Measurements from ENCODE around the gene NPTX1. TPM values are rescaled to one million over a fixed set of nuclear protein-coding genes. Genes with fewer than 3 reads are reported as not detected.

The NPTX1 gene
- total and polyA plus RNA-seq, 4 donors, result 0.56 to 7.5 (median 1.2) TPM

DNA sequence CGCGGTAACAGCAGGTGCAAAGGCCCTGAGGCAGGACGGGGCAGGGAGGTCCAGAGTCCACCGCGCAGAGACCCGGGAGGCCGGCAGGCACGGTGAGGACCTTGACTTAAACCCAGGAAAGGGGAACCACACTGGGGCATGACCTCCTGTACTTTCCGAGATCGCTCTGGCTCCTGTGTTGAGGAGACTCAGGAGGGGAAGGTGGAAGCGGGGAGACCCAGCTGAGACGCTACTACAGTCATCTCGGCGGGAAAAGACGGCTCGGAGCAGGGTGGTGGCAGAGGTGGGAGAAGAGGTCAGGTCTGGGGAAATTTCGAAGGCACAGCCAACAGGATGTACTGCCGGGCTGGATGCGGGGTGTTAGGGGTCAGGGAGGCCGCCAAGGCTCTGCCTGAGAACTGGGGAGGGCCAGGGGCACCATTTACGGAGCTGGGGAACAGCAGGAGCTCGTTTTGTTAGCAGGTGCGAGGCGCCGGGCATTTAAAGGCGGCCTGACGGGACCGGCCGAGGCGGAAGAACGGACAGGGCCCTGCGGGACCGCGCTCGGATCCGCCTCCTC lies 22.3 kb downstream of the NPTX1 start:
- no peak for DNase-seq
- peaks cover 0 to 5% (median 0%) of the 10 kb centered on the region in 3 donors for H3K27me3 ChIP-seq (ENCODE audit: control insufficient read depth in 3 of 3, insufficient read depth in 3 of 3, low read length in 2 of 3)
- peak overlapping the region; percentile 68 for H3K4me3 ChIP-seq
- no peaks in the 10 kb centered on the region for H3K9me3 ChIP-seq (ENCODE audit: control insufficient read depth in 4 of 4, insufficient read depth in 3 of 4, low read length in 3 of 4)
- peak overlapping the region; percentile 89 to 96 for H3K27ac ChIP-seq (ENCODE audit: low read depth in 1 of 2, low read length in 1 of 2)
- peaks cover 0 to 34% (median 8%) of the 10 kb centered on the region in 5 donors for H3K4me1 ChIP-seq (ENCODE audit: control insufficient read depth in 5 of 5, insufficient read depth in 5 of 5, low read length in 5 of 5)
- peak overlapping the region; percentile 14 to 79 for H3K9ac ChIP-seq (ENCODE audit: insufficient read depth in 1 of 2, low read length in 2 of 2)
- 34 to 35% methylated on average over 35 to 36 of the region's 36 CpGs for WGBS, 2 donors
- no peaks in the 10 kb centered on the region for H3K36me3 ChIP-seq (ENCODE audit: control insufficient read depth in 4 of 4, insufficient read depth in 4 of 4, low read length in 4 of 4)
- peak; percentile 22 for ATAC-seq (ENCODE audit: insufficient read depth, low FRiP score)
- TF ChIP-seq, protein P1, sequence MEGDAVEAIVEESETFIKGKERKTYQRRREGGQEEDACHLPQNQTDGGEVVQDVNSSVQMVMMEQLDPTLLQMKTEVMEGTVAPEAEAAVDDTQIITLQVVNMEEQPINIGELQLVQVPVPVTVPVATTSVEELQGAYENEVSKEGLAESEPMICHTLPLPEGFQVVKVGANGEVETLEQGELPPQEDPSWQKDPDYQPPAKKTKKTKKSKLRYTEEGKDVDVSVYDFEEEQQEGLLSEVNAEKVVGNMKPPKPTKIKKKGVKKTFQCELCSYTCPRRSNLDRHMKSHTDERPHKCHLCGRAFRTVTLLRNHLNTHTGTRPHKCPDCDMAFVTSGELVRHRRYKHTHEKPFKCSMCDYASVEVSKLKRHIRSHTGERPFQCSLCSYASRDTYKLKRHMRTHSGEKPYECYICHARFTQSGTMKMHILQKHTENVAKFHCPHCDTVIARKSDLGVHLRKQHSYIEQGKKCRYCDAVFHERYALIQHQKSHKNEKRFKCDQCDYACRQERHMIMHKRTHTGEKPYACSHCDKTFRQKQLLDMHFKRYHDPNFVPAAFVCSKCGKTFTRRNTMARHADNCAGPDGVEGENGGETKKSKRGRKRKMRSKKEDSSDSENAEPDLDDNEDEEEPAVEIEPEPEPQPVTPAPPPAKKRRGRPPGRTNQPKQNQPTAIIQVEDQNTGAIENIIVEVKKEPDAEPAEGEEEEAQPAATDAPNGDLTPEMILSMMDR (IDR thresholded peaks at IDR 0.05; ENCODE audit: control extremely low read depth, extremely low read depth), result no peak

DNA sequence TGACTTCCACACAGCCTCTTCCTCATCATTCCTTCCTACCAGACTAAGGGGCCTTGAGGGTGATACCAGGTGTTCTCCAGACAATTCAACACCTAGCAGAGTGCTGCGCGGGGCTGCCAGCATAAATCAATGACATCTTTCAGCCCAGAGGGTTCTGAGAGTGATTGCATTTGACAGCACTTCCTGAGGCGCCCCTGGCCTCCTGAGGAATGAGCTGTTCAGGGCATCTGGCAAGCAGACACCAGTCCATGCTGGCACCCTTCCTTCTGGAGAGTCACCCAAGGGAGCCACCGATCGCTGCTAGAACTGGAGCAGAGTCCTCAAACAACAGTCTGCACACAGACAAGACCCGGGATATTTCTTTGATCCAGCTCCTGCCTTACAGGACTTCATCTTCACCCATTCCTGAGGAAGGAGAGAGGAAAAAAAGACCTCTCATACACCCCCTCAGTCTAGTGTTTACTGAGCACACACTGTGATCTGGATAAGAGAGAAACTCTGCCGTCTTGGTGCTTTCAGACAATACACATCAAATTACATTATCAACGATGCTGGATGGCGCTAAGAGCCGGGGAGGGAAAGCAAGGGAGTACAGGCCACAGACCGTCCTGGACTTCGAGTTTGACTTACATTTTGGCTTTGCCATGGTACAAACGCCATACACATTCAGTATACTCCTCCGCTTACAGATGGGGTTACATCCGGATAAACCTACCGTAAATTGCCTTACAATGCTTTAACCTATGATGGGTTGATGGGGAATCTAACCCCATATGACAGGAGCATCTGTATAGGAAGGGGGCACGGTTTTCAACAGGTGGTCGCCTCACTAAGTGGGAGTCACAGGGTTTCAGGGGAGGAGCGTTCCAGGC lies 23.0 kb downstream of the NPTX1 start:
- peak overlapping the region in 1 of 2 donors; percentile 96 for H3K27ac ChIP-seq (ENCODE audit: low read depth in 1 of 2, low read length in 1 of 2)
- TF ChIP-seq, protein P1 (IDR thresholded peaks at IDR 0.05; ENCODE audit: control extremely low read depth, extremely low read depth), result no peak

DNA sequence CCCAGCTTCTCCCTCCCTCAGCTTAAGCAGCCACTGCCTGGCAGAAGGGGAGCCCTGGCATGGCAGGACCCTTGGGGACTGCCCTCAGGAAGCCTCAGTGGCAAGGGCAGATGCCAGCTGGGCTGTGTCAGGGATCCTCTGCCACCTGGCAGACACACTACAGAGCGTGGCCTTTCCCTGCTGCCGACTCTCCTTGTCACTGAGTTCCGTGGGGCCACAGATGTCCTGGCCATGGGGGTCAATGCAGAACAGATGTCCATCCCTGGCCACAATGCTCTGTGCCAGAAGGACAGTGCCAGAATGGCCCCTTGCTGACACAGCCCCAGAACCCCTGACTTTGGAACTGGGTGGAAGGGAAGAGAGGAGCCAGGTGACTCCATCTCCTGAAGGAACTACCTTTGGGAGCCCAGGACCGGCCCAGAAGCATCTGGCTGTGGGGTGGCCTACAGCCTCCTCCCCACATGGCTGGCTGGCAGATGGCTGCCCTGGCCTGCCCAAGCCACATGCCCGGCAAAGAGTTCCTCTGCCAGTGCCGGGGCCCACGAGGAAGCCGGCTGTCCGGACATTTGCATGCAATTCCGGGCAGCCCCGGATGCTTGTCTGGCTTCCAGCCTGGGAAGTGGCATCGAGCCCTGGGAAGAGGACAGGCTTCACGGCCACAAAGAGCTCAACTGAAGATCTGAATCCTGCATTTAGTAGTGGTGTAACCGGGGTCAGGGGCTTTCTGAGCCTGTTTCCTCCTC lies 24.1 kb downstream of the NPTX1 start:
- no peak overlapping the region for H3K27ac ChIP-seq (ENCODE audit: low read depth in 1 of 2, low read length in 1 of 2)
- H3K4me3 ChIP-seq, result no peak overlapping the region
- H3K36me3 ChIP-seq (ENCODE audit: control insufficient read depth in 4 of 4, insufficient read depth in 4 of 4, low read length in 4 of 4), result no peaks in the 10 kb centered on the region
- TF ChIP-seq, protein P1 (IDR thresholded peaks at IDR 0.05; ENCODE audit: control extremely low read depth, extremely low read depth), result no peak
- H3K4me1 ChIP-seq (ENCODE audit: control insufficient read depth in 5 of 5, insufficient read depth in 5 of 5, low read length in 5 of 5), result peaks cover 0 to 33% (median 8%) of the 10 kb centered on the region in 5 donors
- H3K9me3 ChIP-seq (ENCODE audit: control insufficient read depth in 4 of 4, insufficient read depth in 3 of 4, low read length in 3 of 4), result no peaks in the 10 kb centered on the region
- ATAC-seq (ENCODE audit: insufficient read depth, low FRiP score) (no peak), DNase-seq (no peak)
- 81 to 93% methylated on average over 14 of the region's 14 CpGs for WGBS, 2 donors
- H3K27me3 ChIP-seq (ENCODE audit: control insufficient read depth in 3 of 3, insufficient read depth in 3 of 3, low read length in 2 of 3), result no peaks in the 10 kb centered on the region
- H3K9ac ChIP-seq (ENCODE audit: insufficient read depth in 1 of 2, low read length in 2 of 2), result no peak overlapping the region

More for the DNA sequence above, 23.0 kb downstream of the NPTX1 start:
- ATAC-seq (ENCODE audit: insufficient read depth, low FRiP score) (no peak), DNase-seq (no peak)
- Histone ChIP-seq H3K9me3 (ENCODE audit: control insufficient read depth in 4 of 4, insufficient read depth in 3 of 4, low read length in 3 of 4) (no peaks in the 10 kb centered on the region), H3K36me3 (ENCODE audit: control insufficient read depth in 4 of 4, insufficient read depth in 4 of 4, low read length in 4 of 4) (no peaks in the 10 kb centered on the region), H3K4me3 (no peak overlapping the region), H3K27me3 (ENCODE audit: control insufficient read depth in 3 of 3, insufficient read depth in 3 of 3, low read length in 2 of 3) (peaks cover 0 to 3% (median 0%) of the 10 kb centered on the region in 3 donors), H3K4me1 (ENCODE audit: control insufficient read depth in 5 of 5, insufficient read depth in 5 of 5, low read length in 5 of 5) (peaks cover 0 to 34% (median 8%) of the 10 kb centered on the region in 5 donors), H3K9ac (ENCODE audit: insufficient read depth in 1 of 2, low read length in 2 of 2) (no peak overlapping the region)
- 84 to 89% methylated on average over 19 of the region's 19 CpGs for WGBS, 2 donors

All from lung (tissue), 12 donors.